Endothelial cell of umbilical vein (primary cell): Measurements from ENCODE around the gene SKIC8. TPM values are rescaled to one million over a fixed set of nuclear protein-coding genes. Genes with fewer than 3 reads are reported as not detected.

Experiments
- BruUV-seq: library from RNA; stranded (reverse); fragments of 400-500 nt; replicated peaks from 2 replicates; lab custom pipeline; 2021; lab: Mats Ljungman, UMichigan
- CTCF ChIA-PET: fragments of 300-600, 350-600 bp; sonication (Branson Sonifier 250); formaldehyde crosslinking; loops from one replicate; lab custom pipeline; 2021; ENCODE audit warnings: antibody characterized with exemption, inconsistent platforms; lab: Charles Lee
- POLR2A ChIA-PET: fragments of 300-600, 350-600 bp; sonication (Branson Sonifier 250); formaldehyde crosslinking; loops from one replicate; lab custom pipeline; 2021; ENCODE audit warnings: antibody characterized with exemption, inconsistent platforms; lab: Charles Lee
- DNase-seq: peaks from one replicate; pipeline ENCODE4 v3.0.0-alpha.2; 2011; ENCODE audit warnings: low read depth, low spot score
- FAIRE-seq: peaks from 2 replicates; lab custom pipeline; 2011; peaks lifted over from hg19 to GRCh38; lab: Jason Lieb, UNC
- H2AFZ ChIP-seq: 2 replicates; pipeline ENCODE4 v1.6.0; 2012; ENCODE audit warnings: low read depth, low read length, control low read depth, inconsistent platforms
- H3K27ac ChIP-seq: 2 replicates; pipeline ENCODE4 v1.5.1; 2011; ENCODE audit warnings: low read depth, mild to moderate bottlenecking, control low read depth, low read length, moderate library complexity; ENCODE audit not compliant: insufficient read depth
- H3K27me3 ChIP-seq, 2 experiments: 2 replicates each; pipeline versions ENCODE4 v1.6.0 to v1.6.1; 2011; ENCODE audit warnings: low read length in 2 of 2, mixed read lengths in 1 of 2; ENCODE audit not compliant: control insufficient read depth in 2 of 2, insufficient read depth in 2 of 2
- H3K36me3 ChIP-seq, 2 experiments: 2 replicates in 1 of 2; 3 replicates in 1 of 2; pipeline ENCODE4 v1.5.1; 2011; ENCODE audit warnings: low read length in 2 of 2, mild to moderate bottlenecking in 1 of 2, moderate library complexity in 1 of 2; ENCODE audit not compliant: control insufficient read depth in 2 of 2, insufficient read depth in 2 of 2; ENCODE audit errors: extremely low read depth in 1 of 2
- H3K4me1 ChIP-seq: 3 replicates; pipeline ENCODE4 v1.5.1; 2011; ENCODE audit warnings: mild to moderate bottlenecking, low read length; ENCODE audit not compliant: control insufficient read depth, insufficient read depth; ENCODE audit errors: extremely low read depth
- H3K4me2 ChIP-seq: 2 replicates; pipeline ENCODE4 v1.6.1; 2011; ENCODE audit warnings: low read length, control low read depth, mixed read lengths; ENCODE audit not compliant: insufficient read depth
- H3K4me3 ChIP-seq, 3 experiments: fragments of 200-600 bp in 1 of 3; sonication (generic), shearing (Covaris generic) in 1 of 3; replicated peaks in 1 of 3; 2 replicates each; pipeline ENCODE4 v1.5.1; 2011 to 2016; ENCODE audit warnings: control low read depth in 3 of 3, low read length in 3 of 3, mild to moderate bottlenecking in 2 of 3, inconsistent platforms in 1 of 3, low read depth in 1 of 3, moderate library complexity in 1 of 3; ENCODE audit not compliant: insufficient read depth in 1 of 3
- H3K79me2 ChIP-seq: 2 replicates; pipeline ENCODE4 v1.6.0; 2012; ENCODE audit warnings: low read length, inconsistent platforms; ENCODE audit not compliant: control insufficient read depth, insufficient read depth
- H3K9ac ChIP-seq: replicated peaks from 2 replicates; pipeline ENCODE3; 2011; ENCODE audit warnings: low read length, control low read depth; ENCODE audit not compliant: insufficient read depth; ENCODE audit errors: extremely low read depth
- H3K9me1 ChIP-seq: replicated peaks from 3 replicates; pipeline ENCODE4 v1.6.0; 2011; ENCODE audit warnings: mild to moderate bottlenecking, low read length; ENCODE audit not compliant: control insufficient read depth, insufficient read depth; ENCODE audit errors: extremely low read depth
- H3K9me3 ChIP-seq: replicated peaks from 2 replicates; pipeline ENCODE4 v1.5.1; 2012; ENCODE audit warnings: low read length, inconsistent platforms; ENCODE audit not compliant: control insufficient read depth, insufficient read depth
- H4K20me1 ChIP-seq: replicated peaks from 2 replicates; pipeline ENCODE3; 2011; ENCODE audit warnings: mild to moderate bottlenecking, low read length; ENCODE audit not compliant: control insufficient read depth, insufficient read depth; ENCODE audit errors: extremely low read depth
- CTCF ChIP-seq, 2 donors: IDR thresholded peaks; 1 replicate in 1 of 2; 2 replicates in 1 of 2; pipeline ENCODE4 v1.5.1; 2011; ENCODE audit warnings: low read length in 2 of 2, mild to moderate bottlenecking in 2 of 2, moderate library complexity in 2 of 2, control low read depth in 1 of 2, inconsistent platforms in 1 of 2, low read depth in 1 of 2; ENCODE audit not compliant: insufficient read depth in 1 of 2; ENCODE audit errors: extremely low read depth in 1 of 2
- EZH2 ChIP-seq: IDR thresholded peaks from 2 replicates; pipeline ENCODE4 v1.6.1; 2012; ENCODE audit warnings: borderline replicate concordance, low read depth, mild to moderate bottlenecking, moderate library complexity, low read length, inconsistent platforms; ENCODE audit not compliant: severe bottlenecking
- FOS ChIP-seq: IDR thresholded peaks from 2 replicates; pipeline ENCODE4 v1.6.1; 2011; ENCODE audit warnings: mild to moderate bottlenecking, low read length, moderate library complexity, borderline replicate concordance; ENCODE audit not compliant: insufficient read depth
- GATA2 ChIP-seq: IDR thresholded peaks from 2 replicates; pipeline ENCODE4 v1.7.0; 2011; ENCODE audit warnings: low read depth, mild to moderate bottlenecking, moderate library complexity, mixed read lengths, low read length; ENCODE audit not compliant: insufficient read length, insufficient read depth
- JUN ChIP-seq: IDR thresholded peaks from 2 replicates; pipeline ENCODE4 v1.6.1; 2011; ENCODE audit warnings: borderline replicate concordance, low read depth; ENCODE audit not compliant: insufficient read length, insufficient read depth
- MAX ChIP-seq: IDR thresholded peaks from 2 replicates; pipeline ENCODE4 v1.6.1; 2011; ENCODE audit not compliant: insufficient read depth, insufficient read length
- MYC ChIP-seq: IDR thresholded peaks from one replicate; pipeline ENCODE4 v1.6.1; 2011; ENCODE audit warnings: mild to moderate bottlenecking, low read depth, low read length
- POLR2A ChIP-seq: IDR thresholded peaks from 2 replicates; pipeline ENCODE4 v1.6.1; 2012; ENCODE audit warnings: low read depth, mild to moderate bottlenecking, control low read depth, low read length
- POLR2AphosphoS5 ChIP-seq: IDR thresholded peaks from 2 replicates; pipeline ENCODE4 v1.6.1; 2012; ENCODE audit warnings: low read depth, mild to moderate bottlenecking, control low read depth, low read length, moderate library complexity; ENCODE audit not compliant: insufficient read depth
- dilution Hi-C: fragments of 300-500 bp; cut with MboI; formaldehyde crosslinking; loops from one replicate; pipeline ENCODE4 v1.15.0; 2019; ENCODE audit warnings: low sequenced_read_pairs; ENCODE audit not compliant: extremely low pct_ligation_motif_present
- intact Hi-C: fragments of 100-400 bp; cut with micrococcal nuclease; formaldehyde crosslinking; loops from one replicate; pipeline ENCODE4 v1.10.0; 2022
- polyA plus RNA-seq, 4 experiments: library from polyadenylated mRNA; depleted of rRNA in 3 of 4; stranded (reverse) in 3 of 4; unstranded in 1 of 4; fragments of >200 nt; gene quantifications; 2 replicates each; pipeline versions ENCODE4 v1.2.1 to v1.2.3, GENCODE V29; 2011 to 2012; ENCODE audit warnings: missing spikeins in 1 of 4
- total RNA-seq: library from RNA; stranded (reverse); gene quantifications from 2 replicates; pipeline ENCODE4 v1.2.3, GENCODE V29; 2021

SKIC8 gene
- total and polyA plus RNA-seq, 2 donors (not counting 3 experiments of a cell fraction or from before 2014, with no cell fraction given) = 49.7 to 95.0 TPM

GRCh38 chr15:78255421-78256043 is 43.9 kb downstream of the SKIC8 start:
- Histone ChIP-seq H3K79me2 (no peaks in the 10 kb centered on the region), H3K4me3 (no peak overlapping the region), H3K27me3 (peaks cover 2 to 6% of the 10 kb centered on the region in 2 experiments), H3K27ac (no peak overlapping the region), H3K4me1 (no peaks in the 10 kb centered on the region), H2AFZ (no peak overlapping the region), H3K9me3 (no peaks in the 10 kb centered on the region), H4K20me1 (no peaks in the 10 kb centered on the region), H3K4me2 (no peak overlapping the region), H3K9ac (no peak overlapping the region), H3K9me1 (no peaks in the 10 kb centered on the region), H3K36me3 (no peaks in the 10 kb centered on the region)
- CTCF ChIA-PET = interaction anchor here (1.0 to 1.9 kb wide), 3 partner anchors 14 to 16 kb away, joined by 3 to 4 read pairs (median 3); no protein-coding TSS in a partner anchor
- intact Hi-C loops = no loop called here
- BruUV-seq = no TSS peak
- no peak for TF ChIP-seq MAX
- no peak for TF ChIP-seq CTCF (IDR thresholded peaks at IDR 0.05; ENCODE audit: extremely low read depth in 1 of 2, insufficient read depth in 1 of 2, low read depth in 1 of 2, low read length in 2 of 2)
- no peak for TF ChIP-seq MYC
- no peak for TF ChIP-seq POLR2A
- TF ChIP-seq POLR2AphosphoS5 = no peak
- TF ChIP-seq GATA2 = no peak
- no peak for TF ChIP-seq JUN
- no peak for TF ChIP-seq FOS
- TF ChIP-seq EZH2 = no peak
- FAIRE-seq = no peak
- POLR2A ChIA-PET = no interaction called here
- dilution Hi-C loops = no loop called here
- no peak for DNase-seq
